HG02798 (cell line): ENCODE results near the gene CCDC177.

Experiments used
- ATAC-seq: cut with Tn5 transposase; IDR thresholded peaks from one replicate; pipeline ENCODE4 v1.9.1; 2021; ENCODE audit warnings: mild to moderate bottlenecking; ENCODE audit not compliant: unreplicated experiment, poor library complexity

CCDC177 gene

DNA sequence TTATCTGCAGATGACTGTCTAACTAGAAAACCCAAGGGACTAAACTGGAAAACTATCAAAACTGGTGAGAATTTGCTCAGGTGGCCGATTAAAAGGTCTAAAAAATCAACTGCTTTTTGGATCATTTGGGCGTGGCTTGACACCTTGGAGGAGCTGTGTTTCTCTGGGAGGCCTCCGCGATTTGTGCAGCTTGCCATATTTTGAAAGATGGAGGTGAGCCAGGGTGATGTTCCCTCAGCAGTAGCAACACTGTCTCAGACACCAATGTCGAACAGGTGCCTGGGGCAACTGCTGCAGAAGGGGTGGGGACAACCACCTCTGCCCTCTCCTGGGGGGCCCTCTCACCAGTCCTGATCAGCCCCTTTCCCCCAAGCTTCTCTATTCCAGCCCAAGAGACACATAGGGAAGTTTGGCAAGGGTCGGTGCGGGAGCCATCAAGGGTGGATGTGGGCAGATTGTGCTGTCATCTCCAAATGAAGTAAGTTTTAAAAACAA is 3.8 kb downstream of the CCDC177 start:
- ATAC-seq = no peak

DNA sequence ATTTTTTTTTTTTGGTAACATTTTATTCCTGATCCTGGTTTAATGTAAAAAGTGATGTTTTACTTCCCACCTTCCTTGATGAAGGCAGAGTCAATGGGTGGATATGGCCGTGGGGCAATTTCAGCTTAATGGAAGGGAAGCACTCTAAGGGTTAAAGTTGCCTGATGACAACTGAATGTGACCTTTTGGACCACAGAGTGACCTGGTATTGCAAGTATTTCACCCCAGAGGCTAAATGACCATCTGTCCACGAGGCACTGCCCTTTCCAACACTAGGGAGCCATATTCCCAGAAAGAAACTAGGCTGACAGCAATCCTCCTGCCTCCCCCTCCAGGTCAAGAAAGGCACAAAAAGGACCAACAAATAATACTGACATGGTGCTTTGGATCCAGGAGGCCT is 4.8 kb downstream of the CCDC177 start:
- ATAC-seq = no peak

DNA sequence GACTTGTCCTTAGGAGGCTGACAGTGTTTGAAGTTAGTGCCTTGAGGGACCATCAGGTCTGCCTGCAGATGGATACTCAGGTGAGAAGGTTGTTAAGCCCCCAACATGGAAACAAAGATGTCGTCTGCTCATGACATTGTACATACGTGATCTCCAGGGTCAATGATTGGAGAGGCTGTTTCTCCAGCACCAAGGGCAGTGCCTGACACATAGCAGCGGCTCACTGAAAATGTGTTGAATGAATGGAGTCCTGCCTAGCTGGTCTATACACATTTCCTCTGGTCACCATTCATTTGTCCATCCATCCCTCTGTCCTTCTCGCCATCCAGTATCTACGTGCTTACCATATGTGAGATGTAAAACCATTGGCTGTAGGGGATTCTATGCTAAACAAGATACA is 7.1 kb downstream of the CCDC177 start:
- no peak for ATAC-seq

DNA sequence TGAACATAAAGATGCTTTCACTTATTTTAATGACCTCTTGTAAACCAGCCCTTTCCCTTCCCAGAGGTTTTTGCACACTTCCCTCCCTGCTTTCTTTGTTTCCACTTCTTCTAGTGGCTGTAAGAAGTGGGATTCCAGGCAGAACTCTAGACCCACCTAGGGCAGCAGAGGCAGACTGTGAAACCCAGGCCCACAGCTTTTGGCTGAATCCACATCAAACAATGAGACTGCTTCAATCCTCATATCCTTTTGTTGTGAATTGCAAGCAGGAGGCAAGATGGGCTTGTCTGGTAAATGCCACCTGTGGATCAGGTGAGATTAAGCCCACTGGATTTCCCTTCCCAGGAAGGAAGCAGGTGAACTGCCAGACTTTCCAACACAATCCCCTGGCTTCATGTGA is 12.8 kb downstream of the CCDC177 start:
- ATAC-seq = no peak

DNA sequence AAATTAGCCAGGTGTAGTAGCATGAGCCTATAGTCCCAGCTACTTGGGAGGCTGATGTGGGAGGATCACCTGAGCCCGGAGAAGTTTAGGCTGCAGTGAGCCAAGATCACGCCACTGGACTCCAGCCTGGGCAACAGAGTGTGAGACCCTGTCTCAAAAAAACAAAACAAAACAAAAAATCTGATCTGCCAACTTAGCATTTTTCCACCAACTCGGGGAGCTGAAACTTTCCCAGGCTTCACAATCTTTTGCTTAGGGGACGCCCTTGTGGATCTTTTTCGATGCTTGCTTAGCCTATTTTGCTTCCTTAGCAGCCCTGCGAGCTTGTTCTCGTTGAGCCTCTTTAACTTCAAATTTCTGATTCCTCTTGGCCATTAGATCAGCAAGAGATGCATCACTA is 13.8 kb downstream of the CCDC177 start:
- no peak for ATAC-seq

DNA sequence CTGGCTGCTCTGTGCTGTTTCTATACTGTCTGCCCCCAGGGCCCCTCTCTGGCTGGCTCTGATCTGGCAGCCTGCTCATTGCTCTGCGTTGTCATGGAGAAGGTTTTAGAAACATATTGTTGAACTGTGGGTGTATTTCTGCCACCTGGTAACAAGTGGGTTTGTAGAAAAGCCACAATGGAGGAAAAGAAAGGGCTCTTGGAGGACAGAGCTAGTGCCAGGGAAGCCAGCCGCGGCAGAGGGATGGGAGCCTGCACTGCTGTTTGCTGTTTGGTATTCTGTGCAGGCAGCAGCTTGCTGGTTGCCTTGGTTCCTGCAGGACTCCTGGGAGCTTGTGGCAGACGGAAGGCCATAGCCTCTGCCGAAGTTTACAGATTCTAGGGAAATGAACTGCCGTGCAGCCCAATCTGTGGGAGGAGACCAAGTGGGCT is 15.1 kb downstream of the CCDC177 start:
- no peak for ATAC-seq

DNA sequence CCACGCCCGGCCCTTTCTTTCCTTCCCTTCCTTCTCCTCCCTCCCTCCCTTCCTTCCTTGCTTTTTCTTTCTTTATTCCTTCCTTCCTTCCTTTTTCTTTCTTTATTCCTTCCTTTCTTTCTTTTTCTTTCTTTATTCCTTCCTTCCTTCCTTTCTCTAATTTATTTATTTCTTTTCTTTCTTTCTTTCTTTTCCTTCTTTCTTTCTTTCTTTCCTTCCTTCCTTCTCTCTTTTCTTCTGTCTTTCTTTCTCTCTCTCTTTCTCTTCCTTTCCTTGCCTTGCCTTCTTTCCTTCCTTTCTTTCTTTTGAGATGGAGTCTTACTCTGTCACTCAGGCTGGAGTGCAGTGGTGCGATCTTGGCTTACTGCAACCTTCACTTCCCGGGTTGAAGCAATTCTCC is 15.9 kb downstream of the CCDC177 start:
- no peak for ATAC-seq

DNA sequence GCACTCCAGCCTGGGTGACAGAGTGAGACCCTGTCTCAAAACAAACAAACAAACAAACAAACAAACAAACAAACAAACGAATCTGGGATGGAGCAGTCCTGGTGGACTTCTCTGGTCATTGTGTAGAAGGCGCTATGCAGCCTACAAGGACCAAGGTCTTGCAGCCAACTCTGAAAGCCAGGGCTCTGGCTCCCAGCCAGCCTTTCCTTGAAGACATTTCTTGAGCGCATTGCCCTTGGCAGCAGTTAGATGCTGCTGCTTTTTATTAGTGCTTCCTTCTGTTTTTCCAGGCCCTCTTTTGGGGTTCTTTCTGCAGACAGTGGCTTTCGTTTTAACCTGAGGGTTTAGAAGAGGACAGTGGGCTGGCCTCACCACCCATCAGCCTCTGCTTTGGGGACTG is 20.2 kb downstream of the CCDC177 start:
- ATAC-seq = no peak

DNA sequence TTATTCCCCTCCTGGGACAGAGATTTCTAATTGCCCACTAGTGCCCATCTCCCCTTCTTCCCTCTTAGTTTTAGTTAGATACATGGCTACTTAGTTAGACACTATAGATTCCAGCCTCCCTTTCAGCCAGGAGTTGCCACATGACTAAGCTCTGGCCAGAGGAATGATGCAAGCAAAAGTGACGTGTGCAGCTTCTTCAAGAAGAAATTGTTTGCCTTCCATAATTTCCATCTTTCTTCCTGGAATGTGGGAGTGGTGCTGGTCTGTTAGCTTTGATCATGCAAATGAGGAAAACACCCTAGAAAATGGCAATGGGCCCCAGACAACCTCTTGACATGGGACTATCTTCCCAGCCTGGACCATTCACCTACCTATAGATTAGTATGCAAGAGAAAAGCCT is 21.4 kb downstream of the CCDC177 start:
- no peak for ATAC-seq

DNA sequence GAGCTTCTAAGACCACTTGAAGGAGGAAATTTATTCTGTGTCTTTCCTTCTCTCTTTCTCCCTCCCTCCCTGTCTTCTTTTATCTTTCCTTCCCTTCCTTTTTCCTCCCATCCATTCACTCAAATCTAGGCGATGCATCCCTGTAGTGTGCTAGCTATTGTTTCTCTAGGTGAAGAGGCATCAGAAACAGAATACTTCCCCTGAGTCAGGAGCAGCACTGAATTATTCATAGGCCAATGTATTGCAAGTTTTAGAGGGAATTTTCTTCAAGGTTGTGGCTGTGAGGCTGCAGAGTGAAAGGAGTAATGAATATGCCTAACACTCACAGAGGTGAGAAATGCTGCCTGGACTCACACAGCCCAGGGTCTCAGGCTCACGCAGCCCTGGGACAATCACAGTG is 23.2 kb downstream of the CCDC177 start:
- no peak for ATAC-seq

DNA sequence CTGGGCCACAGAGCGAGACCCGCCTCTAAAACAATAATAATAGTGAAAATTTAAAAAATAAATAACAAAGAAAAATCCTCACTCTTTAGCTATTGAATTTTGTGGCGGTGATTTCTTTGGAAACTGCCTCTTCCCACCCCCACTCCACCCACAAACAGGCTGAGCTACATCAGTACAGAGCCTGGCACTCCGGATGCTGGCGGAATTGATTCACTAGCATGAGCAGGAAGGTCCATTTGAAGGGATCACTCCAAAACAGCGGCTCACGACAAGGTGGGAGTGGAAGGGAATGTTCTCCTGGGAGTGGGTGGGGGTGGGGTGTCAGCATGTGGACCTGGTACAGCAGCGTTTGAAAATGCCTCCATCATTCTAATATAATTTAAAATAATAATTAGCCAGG is 26.1 kb downstream of the CCDC177 start:
- no peak for ATAC-seq

DNA sequence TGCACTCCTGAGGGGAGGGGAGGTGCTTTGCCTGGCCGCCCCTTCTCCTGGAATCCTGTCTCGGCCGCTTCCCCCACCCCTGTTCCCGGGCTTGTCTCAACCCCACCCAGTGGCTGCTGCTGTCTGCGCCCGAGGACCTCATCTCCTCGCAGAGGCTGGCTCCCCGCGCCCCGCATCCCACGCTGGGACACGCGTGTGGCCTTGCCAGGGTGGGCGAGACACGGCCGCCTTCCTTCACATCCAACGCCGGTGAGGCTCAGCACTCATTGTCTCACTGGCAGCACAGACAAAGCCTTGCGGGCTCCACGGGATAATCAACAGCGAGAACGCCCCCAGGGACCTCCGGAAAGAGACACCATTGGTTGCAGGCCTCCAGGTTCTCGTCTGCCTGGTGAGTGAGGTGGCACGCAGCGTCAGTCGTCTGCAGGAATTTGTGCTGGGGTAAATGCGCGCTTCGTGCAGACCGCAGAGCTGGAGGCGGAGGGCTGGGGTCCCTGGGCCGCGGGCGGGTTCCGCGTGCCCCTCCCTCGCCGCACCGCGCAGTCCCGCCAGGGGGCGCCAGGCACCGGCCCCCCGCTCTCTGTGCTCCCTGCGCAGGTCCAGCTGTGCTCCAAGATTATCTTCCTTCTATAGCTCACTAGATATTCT is 26.8 kb downstream of the CCDC177 start:
- ATAC-seq = no peak

DNA sequence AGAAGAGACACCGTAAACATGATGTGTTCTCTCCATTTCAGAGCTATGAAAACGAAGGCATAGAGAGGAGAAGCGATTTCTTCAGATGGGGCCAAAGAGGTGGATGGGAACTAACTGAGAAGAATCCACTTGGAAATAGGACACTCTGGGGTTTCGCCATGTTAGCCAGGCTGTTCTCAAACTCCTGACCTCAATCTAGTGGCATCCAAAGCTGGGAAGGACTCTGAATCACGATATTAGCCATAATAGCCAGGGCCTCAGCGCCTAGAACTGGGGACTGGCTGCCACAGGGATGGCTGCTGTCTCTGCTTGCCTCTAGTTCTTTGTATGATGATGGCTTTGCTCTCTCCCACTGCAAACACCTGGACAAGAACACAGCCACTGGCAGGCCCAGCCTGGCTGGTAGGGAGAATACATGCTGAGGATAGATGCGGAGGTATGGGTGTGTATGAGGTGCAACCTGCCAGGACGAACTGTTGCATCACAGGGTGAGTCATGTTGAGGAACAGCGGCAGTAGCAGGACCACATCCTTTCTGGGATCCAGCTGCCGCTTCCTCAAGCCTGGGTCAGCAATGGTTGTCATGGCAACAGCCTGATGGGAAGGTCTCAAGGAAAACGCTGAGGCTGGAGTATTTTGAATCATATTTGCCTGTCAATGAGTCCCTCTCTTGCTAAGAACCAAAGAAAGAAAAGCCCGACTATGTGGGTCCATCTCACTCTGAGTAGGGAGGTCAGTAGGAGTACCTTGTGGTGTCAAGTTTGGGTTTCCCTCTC is 31.1 kb downstream of the CCDC177 start:
- no peak for ATAC-seq

DNA sequence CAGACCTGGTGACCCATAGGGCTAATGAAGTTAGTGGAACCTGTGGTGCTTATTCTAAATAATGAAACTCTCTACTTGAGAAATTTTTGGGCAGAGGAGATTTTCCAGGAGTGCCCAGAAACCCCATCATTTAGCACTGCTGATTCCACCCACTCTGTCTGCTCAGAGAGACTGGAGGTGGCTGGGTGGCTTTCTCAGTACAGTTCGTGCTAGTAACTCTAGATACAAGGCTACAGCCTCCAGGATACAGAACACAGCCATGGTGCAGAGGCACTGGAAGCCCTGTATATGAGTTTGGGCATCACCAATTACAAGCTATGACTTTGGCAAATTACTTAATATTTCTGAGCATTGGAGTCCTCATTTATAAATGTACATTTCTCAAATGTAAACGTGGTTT is 32.4 kb downstream of the CCDC177 start:
- no peak for ATAC-seq

DNA sequence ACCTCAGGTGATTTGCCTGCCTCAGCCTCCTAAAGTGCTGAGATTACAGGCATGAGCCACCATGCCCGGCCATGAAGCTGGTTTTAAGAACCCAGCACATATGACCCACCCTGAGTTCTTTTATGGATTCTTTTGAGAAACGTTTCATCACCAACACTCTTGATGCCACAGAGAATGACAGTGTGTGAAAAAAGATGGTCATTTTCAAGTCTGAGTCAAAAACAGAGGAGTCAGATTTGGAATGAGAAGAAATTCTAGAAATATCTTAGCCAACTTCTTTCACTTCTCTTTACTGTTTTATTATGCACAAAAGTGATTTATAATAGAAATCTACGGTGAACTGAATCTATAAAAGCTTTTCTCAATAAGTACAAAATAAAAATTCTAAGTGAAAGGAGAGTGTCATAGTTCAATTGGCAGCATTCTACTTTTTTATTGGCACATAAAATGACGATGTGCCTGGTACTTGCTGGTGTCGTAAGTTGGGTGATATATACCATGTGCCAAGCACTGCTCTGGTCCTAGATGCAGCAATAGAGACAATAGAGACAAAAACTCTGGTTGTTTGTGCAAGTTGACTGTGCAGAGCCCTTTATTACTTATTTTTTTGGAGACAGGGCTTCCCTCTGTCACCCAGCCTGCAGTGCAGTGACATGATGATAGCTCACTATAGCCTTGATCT is 33.9 kb downstream of the CCDC177 start:
- ATAC-seq = no peak

DNA sequence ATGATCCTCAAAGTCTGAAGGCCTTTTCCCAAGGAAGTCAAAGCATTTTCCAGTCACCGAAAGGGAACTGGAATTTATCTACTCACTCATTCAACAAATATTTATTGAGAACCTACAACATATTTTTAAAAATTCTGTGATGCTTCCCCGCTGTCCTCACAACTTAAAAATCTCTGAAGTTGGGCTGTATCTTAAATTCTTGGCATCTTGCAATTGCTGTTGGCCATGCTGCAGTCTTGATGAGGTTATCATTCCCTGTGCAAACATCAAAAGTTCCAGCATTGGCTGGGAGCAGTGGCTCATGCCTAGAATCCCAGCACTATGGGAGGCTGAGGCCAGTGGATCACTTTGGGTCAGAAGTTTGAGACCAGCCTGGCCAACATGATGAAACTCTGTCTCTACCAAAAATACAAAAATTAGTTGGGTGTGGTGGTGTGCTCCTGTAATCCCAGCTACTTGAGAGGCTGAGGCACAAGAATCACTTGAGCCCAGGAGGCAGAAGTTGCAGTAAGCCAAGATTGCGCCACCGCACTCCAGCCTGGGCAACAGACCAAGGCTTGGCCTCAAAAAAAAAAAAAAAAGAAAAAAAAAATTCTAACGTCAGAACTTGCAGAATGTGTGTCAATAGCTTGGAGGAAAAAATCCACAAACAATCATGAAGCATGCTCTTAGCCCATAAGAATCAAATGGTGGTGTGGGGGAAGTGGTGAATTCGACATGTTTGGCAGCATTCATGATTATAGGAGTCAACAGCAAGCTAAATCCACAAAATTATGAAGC is 34.9 kb downstream of the CCDC177 start:
- no peak for ATAC-seq

DNA sequence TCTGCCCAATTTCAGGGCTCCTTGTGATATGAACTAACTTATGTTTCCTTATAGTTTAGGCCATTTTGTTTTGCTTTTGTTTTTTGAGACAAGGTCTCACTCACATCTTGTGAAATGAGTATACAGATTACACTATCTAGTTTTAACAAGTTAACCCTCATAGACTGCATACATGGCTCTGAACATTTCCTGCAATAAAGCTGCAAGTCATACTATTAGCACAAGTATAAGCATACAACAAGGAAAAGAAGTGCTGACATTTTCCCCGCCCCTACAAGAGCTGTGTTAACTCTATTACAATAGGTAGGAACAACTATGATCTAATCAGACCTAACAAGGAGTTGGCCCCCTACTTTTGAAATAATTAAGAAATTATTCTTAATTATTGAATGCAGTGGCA is 35.9 kb downstream of the CCDC177 start:
- ATAC-seq = no peak

DNA sequence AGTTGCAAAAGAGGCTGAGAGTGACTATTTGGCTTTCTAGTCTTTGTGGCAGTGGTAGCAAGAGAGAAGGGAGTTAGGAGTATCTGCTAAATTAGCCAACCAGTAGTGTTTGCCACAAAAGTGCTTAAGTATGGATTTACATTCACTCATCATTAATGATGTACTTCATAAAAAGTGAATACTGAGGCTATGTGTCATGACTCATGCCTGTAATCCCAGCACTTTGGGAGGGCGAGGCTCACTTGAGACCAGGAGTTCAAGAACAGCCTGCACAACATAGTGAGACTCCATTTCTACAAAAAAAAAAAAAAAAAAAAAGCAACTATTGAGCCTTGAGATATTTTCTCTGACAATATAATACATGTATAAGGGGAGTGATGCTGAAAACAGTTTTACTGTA is 36.8 kb downstream of the CCDC177 start:
- no peak for ATAC-seq

DNA sequence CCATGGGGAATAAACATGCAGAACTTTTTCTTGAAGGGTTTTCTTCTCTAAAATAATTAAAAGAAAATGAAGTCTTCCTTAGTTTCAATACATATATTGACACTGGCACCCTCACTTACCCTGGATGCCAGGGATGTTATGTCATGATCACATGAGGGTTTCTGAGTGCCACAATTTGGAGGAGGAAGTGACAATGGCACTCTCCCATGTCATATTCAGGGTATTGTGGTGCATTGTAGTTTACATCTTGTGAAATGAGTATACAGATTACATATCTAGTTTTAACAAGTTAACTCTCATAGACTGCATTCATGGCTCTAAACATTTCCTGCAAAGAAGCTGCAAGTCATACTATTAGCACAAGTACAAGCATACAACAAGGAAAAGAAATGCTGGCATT is 37.7 kb downstream of the CCDC177 start:
- ATAC-seq = no peak

DNA sequence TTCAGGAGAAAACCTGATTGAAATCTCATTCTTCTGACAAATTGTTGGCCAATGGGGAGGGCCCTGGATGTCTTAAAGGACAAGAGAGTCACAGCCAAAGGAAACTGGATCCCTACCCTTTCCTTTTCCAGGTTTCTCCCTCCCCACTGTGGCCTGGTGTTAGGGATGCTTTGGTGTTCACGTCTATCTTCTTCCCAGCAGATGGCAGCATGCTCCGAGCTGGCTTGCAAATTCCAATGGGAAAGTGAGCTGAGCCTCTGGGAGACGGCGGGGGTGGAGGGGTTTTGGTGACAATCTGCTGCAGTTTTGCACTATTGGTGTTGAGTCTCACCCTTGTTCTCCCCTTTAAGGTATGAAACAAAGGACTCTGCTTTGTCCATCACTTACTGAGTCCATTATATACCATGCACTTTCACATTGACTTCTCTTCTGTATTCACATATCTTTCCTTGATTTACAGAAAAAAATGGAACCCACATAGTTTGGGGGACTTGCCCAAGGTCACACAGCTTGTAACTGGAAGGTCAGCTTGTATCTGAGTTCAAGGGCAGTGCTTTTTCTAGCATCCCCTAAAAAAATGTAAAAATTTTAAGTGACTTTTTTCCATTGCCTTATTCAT is 39.3 kb downstream of the CCDC177 start:
- no peak for ATAC-seq
